Fibroblast of gingiva (primary cell): ENCODE results near the gene POU2AF1.

Experiments
- DNase-seq: peaks from one replicate; pipeline ENCODE4 v3.0.0-alpha.2; 2011; ENCODE audit warnings: low read depth

Gene POU2AF1

DNA sequence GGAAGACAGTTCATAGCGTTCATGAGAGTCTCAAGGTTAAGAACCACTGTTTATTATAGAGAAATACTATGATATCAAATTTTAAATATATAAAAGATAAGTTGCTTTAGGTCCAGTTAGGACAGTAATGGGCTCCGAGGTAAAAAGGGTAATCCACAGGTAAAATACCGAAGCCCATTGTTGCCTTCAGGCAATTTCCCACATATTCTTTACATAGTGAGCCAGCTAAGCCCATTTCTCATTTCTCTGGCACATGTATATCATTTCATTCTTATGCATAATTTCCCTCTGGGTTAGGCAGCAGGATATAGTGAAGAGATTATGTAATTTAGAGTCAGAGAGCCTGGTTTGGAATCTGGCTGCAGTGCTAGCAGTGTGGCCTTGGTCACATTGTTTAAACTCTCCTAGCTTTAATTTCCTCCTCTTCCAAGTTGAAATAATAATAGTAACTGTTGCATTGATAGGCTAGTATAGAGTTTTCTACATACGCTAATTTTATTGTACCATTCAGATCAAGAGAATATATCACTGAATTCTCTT is 7.6 kb upstream of the POU2AF1 start:
- no peak for DNase-seq

DNA sequence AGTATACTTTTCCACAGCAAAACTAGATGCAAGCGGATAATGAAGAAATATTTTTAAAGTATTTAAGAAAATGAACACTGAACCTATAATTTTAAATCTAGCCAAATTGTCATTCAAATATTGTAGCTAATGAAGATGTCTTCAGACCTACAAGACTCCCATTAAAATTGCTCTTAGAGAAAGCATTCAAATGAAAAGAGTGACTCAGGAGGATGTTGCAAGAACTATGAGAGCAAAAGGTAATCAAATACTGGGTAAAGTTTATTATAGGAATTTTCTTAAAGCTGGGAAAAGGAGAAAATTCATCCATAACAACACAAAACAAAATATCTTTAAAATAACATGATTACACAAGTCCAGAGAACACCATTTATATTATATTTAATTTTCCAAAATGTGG is 5.4 kb upstream of the POU2AF1 start:
- no peak for DNase-seq

DNA sequence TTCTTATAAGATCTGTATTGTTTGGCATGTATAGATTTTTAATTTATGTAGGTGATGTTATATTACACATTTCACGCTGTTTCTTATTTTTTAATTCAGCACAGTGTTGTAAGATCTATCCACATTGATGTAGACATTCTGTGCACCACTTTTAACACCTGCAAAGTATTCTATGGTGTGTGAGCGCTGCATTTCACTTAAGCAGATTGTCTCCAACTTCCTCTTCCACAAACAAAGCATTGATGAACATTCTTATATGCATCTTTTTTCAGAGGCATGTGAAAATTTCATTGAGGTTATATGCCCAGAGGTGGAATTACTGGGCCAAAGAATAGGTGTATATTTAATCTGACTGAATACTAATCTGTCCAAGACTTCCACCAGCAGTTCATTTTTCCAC is 3.4 kb upstream of the POU2AF1 start:
- DNase-seq, result no peak

DNA sequence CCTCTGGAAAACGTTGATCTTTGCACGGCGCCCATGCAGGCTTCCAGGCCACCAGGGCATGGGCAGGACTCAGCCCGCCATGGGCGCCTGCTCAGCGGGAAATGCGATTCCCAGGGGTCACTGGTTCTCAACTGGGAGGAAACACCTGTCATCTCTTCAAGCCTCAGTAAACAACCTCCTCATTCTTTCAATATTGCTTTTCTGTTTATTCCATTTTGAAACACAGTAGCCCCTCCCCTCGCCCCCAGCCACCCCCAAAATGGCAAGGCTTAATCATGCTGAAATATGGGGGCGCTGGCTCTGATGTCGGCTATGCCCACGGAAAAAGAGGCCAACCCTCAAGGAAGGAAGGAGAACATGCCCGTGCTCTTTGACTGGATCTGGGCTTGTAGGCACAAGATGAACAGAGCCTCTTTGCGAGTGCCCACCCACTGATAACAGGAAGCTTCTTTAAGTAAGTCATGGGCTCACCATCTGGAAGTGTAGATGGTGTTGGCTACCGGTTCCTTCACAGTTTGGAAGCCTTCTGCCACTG is 594 bp upstream of the POU2AF1 start:
- no peak for DNase-seq

DNA sequence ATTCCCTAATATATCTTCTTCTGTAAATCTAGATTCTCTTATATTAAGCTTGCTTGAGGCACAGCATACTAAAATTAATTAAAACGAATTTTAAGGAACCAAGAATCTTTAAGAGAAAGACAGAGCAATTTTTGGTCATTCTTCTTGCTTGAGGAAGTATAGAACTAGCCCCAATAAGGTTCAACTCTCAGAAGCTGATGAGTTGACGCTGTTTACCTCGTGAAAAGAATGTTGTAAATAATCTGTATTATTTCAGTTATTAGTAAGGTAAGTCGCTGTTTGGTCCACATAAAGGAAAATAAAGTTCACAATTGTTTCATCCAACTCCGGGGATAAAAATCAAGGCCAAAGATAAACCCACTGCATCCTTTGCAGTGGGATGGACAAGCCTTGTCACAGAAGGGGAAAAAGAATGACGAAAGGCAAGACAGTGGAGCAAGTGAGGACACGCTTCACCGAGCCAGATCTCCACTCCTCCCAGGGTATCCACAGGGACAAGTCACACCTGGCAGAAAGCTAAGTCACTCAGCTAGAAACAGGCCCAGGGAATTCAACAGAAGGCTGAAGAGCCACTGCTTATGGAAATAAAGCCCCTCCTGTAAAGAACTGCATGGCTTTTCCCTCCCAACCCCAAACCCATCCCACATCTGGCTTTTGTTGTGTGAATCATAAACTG is 752 bp downstream of the POU2AF1 start:
- DNase-seq, result no peak

DNA sequence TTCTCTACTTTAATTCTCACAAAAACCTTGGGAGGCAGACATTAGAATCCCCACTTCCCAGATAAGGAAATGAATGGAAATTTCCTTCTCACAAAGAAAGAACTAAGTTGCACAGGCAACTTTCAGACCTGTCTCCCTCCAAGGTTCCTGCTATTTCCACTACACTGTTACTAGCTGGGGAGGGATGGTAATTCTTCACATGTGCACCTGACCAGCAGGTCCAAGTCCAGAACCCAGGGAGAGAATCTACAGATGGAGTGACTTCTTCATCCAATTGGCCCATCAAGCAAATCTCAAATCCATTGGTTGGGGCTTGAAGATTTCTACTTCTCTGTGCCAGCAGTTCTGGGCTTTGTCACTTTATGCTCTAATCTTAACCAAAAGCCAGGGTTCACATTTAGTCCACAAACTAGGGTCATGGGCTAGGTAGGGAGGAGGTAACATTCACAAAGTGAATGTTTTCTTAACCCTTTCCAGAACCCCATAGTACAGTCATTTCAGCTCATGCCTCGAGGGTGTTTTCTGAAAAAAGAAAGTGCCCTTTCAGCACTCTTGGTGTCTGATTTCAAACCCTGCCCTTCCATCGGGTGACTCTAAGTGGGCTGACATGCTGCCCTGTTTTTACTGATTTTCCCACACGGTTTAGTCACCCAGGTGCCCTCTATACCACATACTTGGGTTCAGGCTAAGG is 2.7 kb downstream of the POU2AF1 start:
- DNase-seq, result no peak

DNA sequence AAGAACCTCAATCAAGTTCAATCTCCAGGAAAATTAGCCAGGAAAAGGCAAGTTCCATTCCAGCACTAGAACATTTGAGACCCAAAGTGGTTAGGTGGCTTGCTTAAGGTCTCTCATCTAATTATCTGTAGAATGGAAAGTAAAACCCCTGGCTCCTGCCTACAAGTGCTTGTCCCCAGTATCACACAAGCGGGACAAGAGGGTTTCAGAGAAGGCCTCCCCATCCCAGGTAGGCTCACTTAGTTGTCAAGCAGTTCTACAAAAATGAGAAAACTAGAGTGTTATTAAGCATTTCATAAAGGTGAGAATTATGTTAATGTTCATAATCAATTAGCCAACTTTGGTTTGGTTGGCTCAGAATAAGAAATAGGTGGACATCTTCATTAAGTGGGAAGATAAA is 5.5 kb downstream of the POU2AF1 start:
- DNase-seq, result no peak

DNA sequence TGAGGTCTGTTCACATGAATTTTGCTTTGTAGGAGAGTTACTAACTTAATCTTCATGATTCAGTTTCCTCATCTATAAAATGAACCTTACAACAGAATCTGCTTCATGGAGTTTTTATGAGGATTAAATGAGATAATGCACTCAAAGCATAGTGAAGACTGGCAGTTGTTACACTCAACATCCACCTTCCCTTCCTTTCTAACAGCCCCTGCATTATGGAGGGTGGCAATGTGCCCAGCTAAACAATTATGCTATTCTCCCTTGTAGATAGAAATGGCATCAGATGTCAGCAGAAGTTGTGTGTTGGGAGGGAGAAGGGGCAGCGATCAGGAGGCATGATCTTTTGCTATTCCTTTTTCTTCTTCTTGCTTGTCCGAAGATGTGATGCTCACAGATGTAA is 6.5 kb downstream of the POU2AF1 start:
- no peak for DNase-seq

DNA sequence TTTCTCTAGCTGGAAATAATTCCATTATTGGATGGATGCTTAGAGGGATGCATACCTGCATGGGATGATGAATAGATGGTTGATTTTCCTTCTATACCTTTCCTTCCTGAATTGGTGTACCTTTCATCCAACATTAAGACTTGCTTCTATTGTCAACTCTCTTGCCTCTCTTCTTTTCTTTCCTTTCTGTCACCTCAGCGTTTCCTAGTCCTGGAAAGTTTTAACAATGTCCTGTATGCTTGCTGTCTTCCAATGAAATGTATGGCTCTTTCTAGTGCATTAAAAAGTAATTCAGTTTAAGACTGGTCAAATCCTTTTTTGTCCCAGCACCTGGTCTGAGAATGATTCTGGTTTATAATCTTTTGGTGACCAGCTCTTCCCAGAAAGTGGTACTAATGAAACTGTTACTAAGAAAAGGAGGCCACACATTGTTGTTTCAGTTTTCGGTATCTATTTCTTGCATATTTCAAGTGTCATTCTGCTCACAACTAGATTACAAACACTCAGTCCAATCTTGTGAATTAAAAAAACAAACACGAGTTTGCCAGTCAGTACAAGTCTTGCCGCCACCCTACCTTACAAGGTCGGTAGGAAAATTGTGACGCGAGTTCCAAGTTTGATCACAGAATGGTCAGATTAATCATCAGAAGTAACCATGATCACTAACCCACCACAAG is 8.0 kb downstream of the POU2AF1 start:
- DNase-seq, result no peak

DNA sequence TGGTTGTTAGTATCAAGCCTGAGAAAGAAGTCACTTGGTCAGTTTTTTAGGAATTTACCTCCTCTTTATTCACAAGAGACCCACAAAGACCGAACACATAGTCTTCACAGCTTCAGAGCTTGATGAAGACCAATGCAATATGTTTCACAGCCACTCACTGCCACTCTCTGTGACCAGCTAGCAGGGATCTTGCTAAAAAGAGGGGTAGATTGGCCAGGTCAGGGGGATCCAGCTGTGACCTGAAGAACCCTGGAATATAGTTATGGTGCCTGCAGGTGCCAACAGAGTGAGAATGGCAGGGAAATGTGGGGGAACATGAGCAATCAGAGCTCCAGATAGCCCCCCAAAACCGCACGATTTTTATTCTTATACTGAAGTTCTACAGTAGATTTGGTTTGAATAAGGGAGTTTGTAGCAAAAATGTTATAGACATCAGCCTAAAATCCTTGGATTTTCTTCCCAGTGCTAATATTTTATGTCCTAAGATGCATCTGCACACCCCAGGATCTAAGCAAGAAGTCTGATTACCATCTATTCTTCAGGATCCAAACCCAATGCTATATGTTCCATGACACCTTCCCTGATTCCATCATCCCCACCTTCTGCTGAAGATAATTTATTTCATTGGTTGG is 8.7 kb downstream of the POU2AF1 start:
- no peak for DNase-seq

DNA sequence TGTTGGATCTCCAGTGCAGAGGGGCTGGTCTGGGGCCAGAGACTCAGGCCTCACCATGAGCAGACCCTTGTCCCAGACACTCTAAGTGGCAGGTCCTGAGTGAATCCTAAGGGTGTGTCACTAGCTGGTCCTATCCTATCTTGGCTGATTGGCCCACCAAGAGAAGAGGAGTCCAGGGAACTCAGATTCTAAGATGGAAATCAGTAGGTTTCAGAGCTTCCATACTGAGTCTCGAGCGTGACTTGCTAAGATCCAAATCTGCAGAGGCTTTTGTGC is 10.9 kb downstream of the POU2AF1 start:
- DNase-seq, result no peak

DNA sequence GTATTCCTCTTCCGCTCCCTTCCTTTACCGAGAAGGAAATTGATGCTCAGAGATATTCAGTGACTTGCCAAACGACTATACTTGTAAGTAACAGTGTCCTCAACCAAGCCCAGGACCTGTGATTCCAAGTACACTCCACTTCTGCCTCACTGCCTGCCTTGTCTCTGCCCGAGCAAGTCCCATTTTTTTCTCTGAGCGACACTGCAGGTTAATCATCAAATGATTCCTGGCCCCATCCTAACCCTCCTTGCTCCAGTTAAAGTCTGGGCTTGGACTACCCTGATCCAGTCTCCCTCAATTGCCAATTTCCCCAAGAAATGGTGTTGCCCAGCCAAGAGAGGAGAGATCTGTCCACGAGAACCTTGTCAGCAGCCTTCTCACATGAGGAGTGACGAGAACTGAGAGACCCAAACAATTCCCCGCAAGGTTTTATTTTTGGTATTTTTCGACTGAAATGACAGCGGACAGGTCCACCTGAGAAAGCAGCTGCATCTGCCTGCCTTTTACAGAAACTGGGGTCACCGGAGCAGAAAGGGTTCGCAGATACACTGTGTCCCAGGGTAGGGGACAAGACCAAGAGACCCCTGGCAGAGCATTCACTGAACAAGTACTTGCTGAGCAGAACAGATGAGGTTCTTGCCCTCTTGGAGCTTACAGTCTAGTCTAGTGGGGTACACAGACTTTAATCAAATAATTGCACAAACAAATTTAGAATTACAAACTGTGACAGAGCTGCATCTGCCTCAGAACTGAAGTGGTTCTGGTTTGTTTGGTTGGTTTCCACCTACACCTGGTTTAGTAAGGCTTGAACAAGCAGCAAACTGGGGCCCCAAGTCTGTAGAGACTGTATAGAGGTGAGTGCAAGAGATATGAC is 11.4 kb downstream of the POU2AF1 start:
- DNase-seq, result no peak

DNA sequence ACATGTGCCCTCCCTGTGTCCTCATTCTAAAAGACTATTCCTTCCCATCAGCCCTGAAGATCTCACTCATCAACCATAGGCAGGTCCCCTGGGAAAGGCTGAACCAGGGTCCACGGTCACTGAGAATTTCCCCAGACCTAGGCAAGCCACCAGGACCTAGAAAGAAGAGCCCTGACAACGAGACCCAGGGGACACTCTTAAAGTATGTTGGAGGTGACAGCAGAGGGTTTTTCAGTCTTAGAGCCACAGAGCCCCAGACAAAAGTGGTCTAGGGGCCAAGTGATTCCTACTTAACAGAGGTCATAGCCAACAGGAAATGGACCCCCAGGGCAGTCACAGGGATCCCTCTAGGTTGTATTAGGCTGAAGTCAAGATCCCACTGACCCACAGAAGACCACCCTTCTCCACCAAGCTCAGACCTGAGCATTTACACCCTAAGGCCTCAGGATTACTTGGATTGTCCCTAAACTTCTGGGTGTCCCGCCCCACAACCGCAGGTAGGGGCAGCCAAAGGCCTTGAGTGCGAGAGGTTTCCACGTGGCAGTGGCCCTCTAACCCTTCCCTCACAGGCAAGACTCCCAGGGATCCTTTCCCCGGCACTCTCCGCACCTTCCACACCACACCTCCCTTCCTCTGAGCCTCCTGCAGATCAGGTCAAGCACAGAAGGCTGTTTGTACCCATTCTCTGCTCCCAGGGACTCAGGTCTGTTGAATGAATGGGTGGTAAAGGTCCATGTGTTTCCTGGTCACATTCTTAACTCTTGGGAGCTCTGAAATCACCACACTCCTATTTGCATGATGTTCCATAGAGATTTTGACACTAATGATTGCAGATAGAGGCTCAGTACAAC is 12.3 kb downstream of the POU2AF1 start:
- DNase-seq, result no peak

DNA sequence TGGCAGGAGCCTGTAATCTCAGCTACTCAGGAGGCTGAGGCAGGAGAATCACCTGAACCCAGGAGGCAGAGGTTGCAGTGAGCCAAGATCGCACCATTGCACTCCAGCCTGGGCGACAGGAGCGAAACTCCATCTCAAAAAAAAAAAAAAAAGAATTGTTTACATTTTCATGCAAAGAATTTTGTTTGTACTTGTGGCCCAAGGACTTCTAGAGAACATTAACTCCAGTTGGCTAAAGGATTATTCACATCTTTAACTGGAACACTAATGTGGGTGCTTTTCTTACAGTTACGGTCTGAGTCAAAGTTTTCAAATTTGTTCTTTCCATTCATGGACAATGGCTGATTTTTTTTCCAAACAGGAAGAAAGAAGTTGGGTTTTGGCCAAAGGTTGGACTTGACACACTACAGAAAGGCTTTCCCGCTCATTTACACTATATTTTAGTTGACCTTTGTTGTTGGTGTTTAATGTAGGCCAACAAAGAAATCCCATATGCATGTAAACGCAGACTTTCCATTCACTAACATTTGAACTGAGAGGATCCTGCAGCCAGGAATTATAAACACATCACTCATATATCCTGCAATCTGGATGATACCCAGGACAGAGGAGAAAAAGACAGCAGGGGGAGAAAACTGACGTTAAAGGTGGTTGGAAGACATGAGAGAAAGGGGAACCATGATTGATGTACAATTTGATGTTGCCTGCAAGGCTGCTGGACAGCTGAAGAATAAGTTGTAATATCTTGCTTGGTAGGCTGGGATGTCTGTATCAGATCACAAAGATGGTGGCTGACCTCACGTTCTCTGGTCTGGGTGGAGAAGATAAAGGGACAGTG is 13.1 kb downstream of the POU2AF1 start:
- no peak for DNase-seq

DNA sequence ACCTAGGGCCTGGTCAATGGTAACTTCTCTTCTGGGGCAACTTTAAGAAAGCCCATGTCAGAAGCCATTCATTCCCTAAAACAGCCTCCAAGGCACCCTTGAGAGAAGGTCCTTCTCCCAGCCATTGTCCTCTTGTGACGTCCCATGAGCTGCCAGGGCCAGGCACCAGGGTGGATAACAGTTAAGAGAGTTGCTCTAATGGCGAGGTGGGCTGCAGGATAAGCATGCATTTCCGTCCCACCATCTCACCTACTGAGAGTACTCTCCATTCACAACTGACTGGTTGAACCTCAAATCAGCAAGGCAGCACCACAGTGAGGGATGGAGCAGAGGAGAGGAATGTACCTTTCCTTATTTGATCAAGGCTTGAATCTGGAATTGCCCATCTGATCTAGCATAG is 14.6 kb downstream of the POU2AF1 start:
- no peak for DNase-seq

DNA sequence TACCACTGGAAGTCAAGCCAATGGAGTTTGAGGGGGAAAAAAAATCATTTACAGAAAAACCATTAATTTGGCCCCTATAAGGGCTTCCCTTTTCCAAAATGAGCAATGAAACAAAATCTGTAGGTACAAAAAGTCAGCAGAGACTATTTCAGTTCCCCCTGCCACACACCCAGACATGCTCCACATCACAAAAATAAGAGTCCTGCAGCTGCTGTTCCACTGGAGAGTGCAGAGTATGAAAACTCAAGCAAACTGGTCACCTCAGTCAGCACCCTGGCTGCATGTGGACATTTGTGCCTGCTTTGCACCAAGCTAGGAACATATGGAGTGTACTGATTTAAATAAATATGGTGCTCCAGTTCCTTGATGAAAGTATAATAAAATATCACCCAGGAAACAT is 15.1 kb downstream of the POU2AF1 start:
- no peak for DNase-seq

DNA sequence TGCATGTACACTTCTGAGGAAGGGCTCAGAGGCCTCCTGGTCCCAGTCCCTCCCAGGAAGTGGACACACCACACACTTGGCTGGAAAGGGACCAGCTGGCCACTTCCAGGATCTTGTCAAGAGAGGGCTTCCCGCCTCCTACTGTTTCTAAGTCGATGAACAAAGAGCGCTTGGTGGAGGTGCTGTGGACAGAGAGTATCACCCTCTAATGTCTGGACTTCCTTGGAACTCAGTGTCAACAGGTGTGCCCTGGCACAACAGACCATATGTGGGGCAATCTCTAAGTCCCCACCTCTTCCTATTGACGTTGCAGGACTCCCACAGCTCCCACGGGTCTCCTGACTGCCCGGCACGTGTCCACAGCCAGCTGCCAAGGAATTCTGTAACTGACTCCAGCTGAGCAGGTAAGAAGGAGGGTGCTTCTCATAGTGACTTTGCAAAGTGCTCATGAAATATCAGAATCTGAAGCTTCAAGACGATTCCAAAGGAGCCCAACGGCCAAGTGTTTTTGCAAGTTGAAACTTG is 16.1 kb downstream of the POU2AF1 start:
- no peak for DNase-seq

DNA sequence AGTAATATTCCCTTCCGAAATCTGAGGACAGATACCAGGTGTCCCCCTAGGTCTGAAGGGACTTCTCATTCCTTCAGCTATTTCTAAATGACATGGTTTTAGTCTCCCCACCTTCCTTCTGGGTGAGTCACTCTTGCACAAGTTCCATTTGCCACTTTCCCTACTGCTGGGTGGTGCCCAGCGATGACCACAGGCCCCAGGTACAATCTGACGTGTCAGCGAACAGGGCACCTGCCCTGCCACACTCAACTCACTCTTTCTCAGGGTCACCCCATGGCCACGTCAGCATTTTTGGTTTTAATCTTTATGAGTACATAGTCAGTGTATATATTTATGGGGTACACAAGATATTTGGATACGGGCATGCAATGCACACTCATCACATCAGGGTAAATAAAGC is 17.2 kb downstream of the POU2AF1 start:
- DNase-seq, result no peak

DNA sequence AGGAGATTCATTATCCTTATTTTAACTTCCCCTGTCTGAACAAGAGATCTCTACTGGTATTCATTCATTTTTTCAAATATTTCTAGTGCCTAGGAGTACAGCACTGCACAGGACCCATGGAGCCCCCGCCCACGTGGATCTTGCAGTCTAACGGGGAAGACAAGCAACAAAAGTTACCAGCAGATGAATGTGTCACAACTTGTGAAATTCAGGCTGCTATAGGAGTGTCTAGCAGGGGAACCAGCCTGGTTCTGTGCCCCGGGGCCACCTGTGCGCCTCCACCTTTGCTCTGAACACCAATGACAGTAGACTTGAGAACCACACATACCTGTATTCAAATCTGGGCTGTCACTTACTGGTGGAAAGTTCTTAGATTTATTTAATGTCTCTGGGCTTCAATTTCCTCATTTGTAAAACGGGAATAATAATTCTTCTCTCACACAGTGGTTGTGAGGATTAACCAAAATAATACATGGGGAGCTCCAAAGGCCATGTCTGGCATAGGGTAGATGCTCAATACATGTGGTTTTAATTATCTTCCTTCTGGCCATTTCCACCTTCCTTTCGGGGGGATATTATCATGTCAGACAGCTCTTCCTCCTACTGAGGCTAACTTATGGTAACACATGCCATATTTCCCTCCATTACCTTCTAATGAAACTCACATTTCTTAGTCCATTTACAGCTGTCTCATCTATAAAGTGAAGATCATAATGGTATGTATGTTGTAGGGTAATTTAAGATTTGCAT is 17.8 kb downstream of the POU2AF1 start:
- no peak for DNase-seq
